Measurements from ENCODE around the gene FUBP3. TPM values are rescaled to one million over a fixed set of nuclear protein-coding genes. Genes with fewer than 3 reads are reported as not detected.
"Not testable (repeated sequence)": the region's sequence is repeated elsewhere in the genome, so short reads cannot be mapped to it uniquely, and the experiment has no call there.

Gene FUBP3
- total and polyA plus RNA-seq, 3 donors from 2014 or later = 59.4 to 88.7 (median 85.3) TPM

GRCh38 chr9:130555061-130555460, 24.3 kb upstream of the FUBP3 start:
- DNase-seq = no peak
- TF ChIP-seq CTCF (IDR thresholded peaks at IDR 0.05) (no peak), POLR2A (IDR thresholded peaks at IDR 0.05) (no peak)
- Histone ChIP-seq H3K4me1 (no peaks in the 10 kb centered on the region), H3K4me3 (no peak overlapping the region), H3K27me3 (no peaks in the 10 kb centered on the region), H3K27ac (no peak overlapping the region), H3K9me3 (no peaks in the 10 kb centered on the region), H3K36me3 (ENCODE audit: low read depth, missing control alignments) (no peaks in the 10 kb centered on the region)
- WGBS, 2 donors = 79 to 84% methylated on average over 6 of the region's 6 CpGs
- intact Hi-C loops (cut with DNase I; ENCODE audit: low total_unique reads) = no loop called here

- DNase-seq = no peak
- no peaks in the 10 kb centered on the region for H3K9me3 ChIP-seq
- 80 to 84% methylated on average over 6 of the region's 6 CpGs for WGBS, 2 donors
- TF ChIP-seq POLR2A (IDR thresholded peaks at IDR 0.05) = no peak
- TF ChIP-seq CTCF (IDR thresholded peaks at IDR 0.05) = no peak
- H3K4me1 ChIP-seq = no peaks in the 10 kb centered on the region
- H3K4me3 ChIP-seq = no peak overlapping the region
- no peak overlapping the region for H3K27ac ChIP-seq
- H3K36me3 ChIP-seq (ENCODE audit: low read depth, missing control alignments) = no peaks in the 10 kb centered on the region
- intact Hi-C loops (cut with DNase I; ENCODE audit: low total_unique reads) = no loop called here
- H3K27me3 ChIP-seq = no peaks in the 10 kb centered on the region
Observed at GRCh38 chr9:130555968-130556367, 23.4 kb upstream of the FUBP3 start.

GRCh38 chr9:130556396-130557076, 22.8 kb upstream of the FUBP3 start:
- Histone ChIP-seq H3K4me3 (no peak overlapping the region), H3K4me1 (no peaks in the 10 kb centered on the region), H3K36me3 (ENCODE audit: low read depth, missing control alignments) (no peaks in the 10 kb centered on the region), H3K27me3 (no peaks in the 10 kb centered on the region), H3K27ac (no peak overlapping the region), H3K9me3 (no peaks in the 10 kb centered on the region)
- TF ChIP-seq POLR2A (IDR thresholded peaks at IDR 0.05) (no peak), CTCF (IDR thresholded peaks at IDR 0.05) (no peak)
- 74 to 76% methylated on average over 17 to 18 of the region's 18 CpGs for WGBS, 2 donors
- intact Hi-C loops (cut with DNase I; ENCODE audit: low total_unique reads) = no loop called here
- no peak for DNase-seq

GRCh38 chr9:130557077-130557468, 22.3 kb upstream of the FUBP3 start:
- no peaks in the 10 kb centered on the region for H3K36me3 ChIP-seq (ENCODE audit: low read depth, missing control alignments)
- no peak overlapping the region for H3K27ac ChIP-seq
- no peaks in the 10 kb centered on the region for H3K27me3 ChIP-seq
- no peaks in the 10 kb centered on the region for H3K4me1 ChIP-seq
- DNase-seq = no peak
- H3K4me3 ChIP-seq = no peak overlapping the region
- WGBS, 2 donors = 96 to 99% methylated on average over 6 of the region's 6 CpGs
- no peaks in the 10 kb centered on the region for H3K9me3 ChIP-seq
- intact Hi-C loops (cut with DNase I; ENCODE audit: low total_unique reads) = no loop called here
- TF ChIP-seq POLR2A (IDR thresholded peaks at IDR 0.05) (no peak), CTCF (IDR thresholded peaks at IDR 0.05) (no peak)

GRCh38 chr9:130561056-130561455, 18.3 kb upstream of the FUBP3 start:
- 88 to 89% methylated on average over 2 of the region's 2 CpGs for WGBS, 2 donors
- Histone ChIP-seq H3K4me1 (no peaks in the 10 kb centered on the region), H3K27me3 (no peaks in the 10 kb centered on the region), H3K36me3 (ENCODE audit: low read depth, missing control alignments) (no peaks in the 10 kb centered on the region), H3K4me3 (no peak overlapping the region), H3K9me3 (no peaks in the 10 kb centered on the region), H3K27ac (no peak overlapping the region)
- no peak for DNase-seq
- TF ChIP-seq CTCF (IDR thresholded peaks at IDR 0.05) = no peak
- no peak for TF ChIP-seq POLR2A (IDR thresholded peaks at IDR 0.05)
- intact Hi-C loops (cut with DNase I; ENCODE audit: low total_unique reads) = no loop called here

GRCh38 chr9:130562525-130562924, 16.9 kb upstream of the FUBP3 start:
- H3K27ac ChIP-seq; intact Hi-C loops (cut with DNase I; ENCODE audit: low total_unique reads); H3K4me3 ChIP-seq; H3K4me1 ChIP-seq; H3K27me3 ChIP-seq; DNase-seq; H3K36me3 ChIP-seq (ENCODE audit: low read depth, missing control alignments); H3K9me3 ChIP-seq: not testable (repeated sequence)
- WGBS, 2 donors = 91 to 95% methylated on average over 4 of the region's 4 CpGs
